ENCODE results near the gene FCRL5.
A peak's percentile ranks its signal among the peaks of the same experiment; 100 is the strongest.

- TF ChIP-seq CTCF (IDR thresholded peaks at IDR 0.05; ENCODE audit: borderline replicate concordance, extremely low read depth, low read length, poor library complexity, severe bottlenecking) (peak; percentile 96), EZH2 (IDR thresholded peaks at IDR 0.05; ENCODE audit: borderline replicate concordance, low read depth, low read length, severe bottlenecking) (no peak)
These were observed 28.0 kb upstream of the FCRL5 start for GRCh38 chr1:157580179-157580827.

All from DND-41 (cell line).